HCT116 (cell line): Measurements from ENCODE around the gene SNX9. TPM values are rescaled to one million over a fixed set of nuclear protein-coding genes. Genes with fewer than 3 reads are reported as not detected.

ENCODE experiments used
- ATAC-seq: fragments of 200-7000 bp; cut with Tn5 transposase; 2 replicates; pipeline ENCODE4 v1.9.1; 2020; ENCODE audit warnings: mild to moderate bottlenecking, moderate library complexity
- BruUV-seq: library from RNA; stranded (reverse); fragments of 400-500 nt; replicated peaks from 2 replicates; lab custom pipeline; 2021; lab: Mats Ljungman, UMichigan
- CTCF ChIA-PET: fragments of 300-600 bp; sonication (Branson Sonifier 250); formaldehyde crosslinking; loops from one replicate; lab custom pipeline; 2021; ENCODE audit warnings: antibody characterized with exemption; lab: Charles Lee
- POLR2A ChIA-PET: fragments of 300-600, 350-600 bp; sonication (Branson Sonifier 250); formaldehyde crosslinking; loops from one replicate; lab custom pipeline; 2021; ENCODE audit warnings: antibody characterized with exemption; lab: Charles Lee
- RAD21 ChIA-PET, 2 experiments: fragments of 300-600 bp; sonication (Branson Sonifier 250); formaldehyde crosslinking; loops; one replicate each; lab custom pipeline; 2023; ENCODE audit warnings: low total read pairs in 2 of 2; ENCODE audit not compliant: uncharacterized antibody in 2 of 2, unreplicated experiment in 2 of 2, low non-redundant PET in 1 of 2; lab: Charles Lee
- DNase-seq: peaks from one replicate; pipeline ENCODE4 v3.0.0-alpha.2; 2010; ENCODE audit warnings: low read depth, low spot score
- H2AFZ ChIP-seq: fragments of 200-600 bp; shearing (Covaris generic), sonication (generic); 2 replicates; pipeline ENCODE4 v1.6.1; 2017; ENCODE audit warnings: low read depth, mixed run types, mixed read lengths, antibody characterized with exemption, low read length; ENCODE audit not compliant: poor library complexity, severe bottlenecking
- H3K27ac ChIP-seq: 2 replicates; pipeline ENCODE4 v1.5.1; 2012; ENCODE audit warnings: low read depth, low read length
- H3K27me3 ChIP-seq: fragments of 200-600 bp; sonication (generic); 2 replicates; pipeline ENCODE4 v1.6.1; 2016; ENCODE audit warnings: mixed run types, low read length, mixed read lengths; ENCODE audit not compliant: insufficient read depth
- H3K36me3 ChIP-seq, 2 experiments: fragments of 200-500 bp in 1 of 2; fragments of 200-600 bp in 1 of 2; sonication (Bioruptor generic) in 1 of 2; sonication (generic) in 1 of 2; 2 replicates each; pipeline versions ENCODE4 v1.5.1 to v1.6.1; 2014 to 2016; ENCODE audit warnings: low read length in 2 of 2, inconsistent platforms in 1 of 2, mixed read lengths in 1 of 2, mixed run types in 1 of 2; ENCODE audit not compliant: insufficient read depth in 2 of 2, control insufficient read depth in 1 of 2
- H3K4me1 ChIP-seq, 2 experiments: fragments of 200-600 bp in 1 of 2; sonication (generic) in 1 of 2; 2 replicates each; pipeline versions ENCODE4 v1.5.1 to v1.6.1; 2012 to 2017; ENCODE audit warnings: low read length in 2 of 2, inconsistent platforms in 1 of 2, mild to moderate bottlenecking in 1 of 2, mixed read lengths in 1 of 2, mixed run types in 1 of 2, moderate library complexity in 1 of 2; ENCODE audit not compliant: insufficient read depth in 2 of 2, control insufficient read depth in 1 of 2
- H3K4me2 ChIP-seq: fragments of 200-600 bp; sonication (generic); 2 replicates; pipeline ENCODE4 v1.6.1; 2017; ENCODE audit warnings: mixed run types, low read length, mixed read lengths
- H3K4me3 ChIP-seq, 2 experiments: fragments of 200-600 bp in 1 of 2; sonication (generic) in 1 of 2; replicated peaks in 1 of 2; 2 replicates each; pipeline ENCODE4 v1.5.1; 2011 to 2016; ENCODE audit warnings: low read length in 2 of 2, control low read depth in 1 of 2, low read depth in 1 of 2, mild to moderate bottlenecking in 1 of 2, mixed read lengths in 1 of 2, mixed run types in 1 of 2
- H3K79me2 ChIP-seq: fragments of 200-600 bp; sonication (generic); 2 replicates; pipeline ENCODE4 v1.6.1; 2017; ENCODE audit warnings: mild to moderate bottlenecking, mixed run types, low read length, moderate library complexity, mixed read lengths; ENCODE audit not compliant: insufficient read depth
- H3K9ac ChIP-seq: fragments of 200-600 bp; sonication (generic); 2 replicates; pipeline ENCODE4 v1.6.1; 2016; ENCODE audit warnings: low read length, mixed read lengths
- H3K9me2 ChIP-seq: fragments of 200-600 bp; sonication (generic), shearing (Covaris generic); 2 replicates; pipeline ENCODE4 v1.6.1; 2017; ENCODE audit warnings: mixed run types, mild to moderate bottlenecking, moderate library complexity; ENCODE audit not compliant: insufficient read depth
- H3K9me3 ChIP-seq, 2 experiments: fragments of 200-500 bp in 1 of 2; fragments of 200-600 bp in 1 of 2; sonication (Bioruptor generic) in 1 of 2; sonication (generic) in 1 of 2; 2 replicates each; pipeline ENCODE4 v1.6.1; 2014 to 2017; ENCODE audit warnings: low read length in 2 of 2, mixed read lengths in 2 of 2, inconsistent platforms in 1 of 2, low read depth in 1 of 2, mild to moderate bottlenecking in 1 of 2, mixed run types in 1 of 2, moderate library complexity in 1 of 2; ENCODE audit not compliant: control insufficient read depth in 1 of 2, insufficient read depth in 1 of 2
- H4K20me1 ChIP-seq: fragments of 200-600 bp; sonication (generic), shearing (Covaris generic); 2 replicates; pipeline ENCODE4 v1.6.1; 2017; ENCODE audit warnings: mixed run types, mild to moderate bottlenecking, moderate library complexity; ENCODE audit not compliant: insufficient read depth
- ATF3 ChIP-seq: IDR thresholded peaks from 2 replicates; pipeline ENCODE4 v1.6.1; 2012
- FOSL1 ChIP-seq: IDR thresholded peaks from 2 replicates; pipeline ENCODE4 v1.6.1; 2012; ENCODE audit warnings: low read depth
- SP1 ChIP-seq: IDR thresholded peaks from 2 replicates; pipeline ENCODE4 v1.6.1; 2012; ENCODE audit warnings: low read depth
- ZFX ChIP-seq: fragments of 450-650 bp; IDR thresholded peaks from 2 replicates; pipeline ENCODE4 v1.6.1; 2017
- ZNF274 ChIP-seq: fragments of 200-500 bp; sonication (Bioruptor generic); IDR thresholded peaks from 2 replicates; pipeline ENCODE4 v1.6.1; 2014; ENCODE audit warnings: mild to moderate bottlenecking, low read depth, low read length, inconsistent platforms
- intact Hi-C: fragments of 100-400 bp; cut with micrococcal nuclease; formaldehyde crosslinking; loops from 2 replicates; pipeline ENCODE4 v1.10.0; 2022
- total RNA-seq: library from RNA; stranded (reverse); gene quantifications from one replicate; pipeline ENCODE4 v1.2.1, GENCODE V29; 2021; ENCODE audit not compliant: unreplicated experiment

Gene SNX9
- total RNA-seq, 1 experiment from 2014 or later: 42.5 TPM

DNA sequence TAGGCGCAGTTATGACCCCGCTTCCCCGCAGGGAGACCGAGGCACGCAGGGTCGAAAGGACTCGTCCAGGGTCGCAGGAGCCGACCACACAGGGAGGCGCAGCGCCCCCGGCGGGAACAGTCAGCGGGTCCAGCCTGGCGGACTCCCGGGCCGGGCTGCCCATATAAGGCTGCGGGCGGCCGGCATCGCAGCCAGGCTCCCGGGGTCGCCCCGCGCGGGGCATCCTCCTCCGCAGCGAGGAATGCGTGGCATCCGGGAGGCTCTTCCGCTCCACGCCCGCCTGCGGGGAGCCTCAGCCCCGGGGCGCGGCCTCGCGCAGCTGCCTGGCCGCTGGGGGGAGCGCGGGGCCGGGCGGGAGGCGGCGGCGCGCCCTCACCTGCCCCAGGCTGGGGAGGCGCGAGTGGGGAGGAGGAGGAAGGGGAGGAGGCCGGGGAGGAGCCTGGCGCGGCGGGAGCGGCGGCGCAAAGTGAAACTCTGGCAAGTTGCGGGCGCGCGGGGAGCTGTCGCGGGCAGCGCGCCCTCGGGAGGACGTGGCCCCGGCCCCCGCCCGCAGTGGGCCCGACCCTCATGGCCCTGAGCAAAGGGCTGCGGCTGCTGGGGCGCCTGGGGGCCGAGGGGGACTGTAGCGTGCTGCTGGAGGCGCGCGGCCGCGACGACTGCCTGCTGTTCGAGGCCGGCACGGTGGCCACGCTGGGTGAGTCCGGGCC is 158.5 kb downstream of the SNX9 start, which contains the start of gene SYNJ2 (continued):
- TF ChIP-seq ZNF274: no peak
- TF ChIP-seq ATF3: no peak
- no peak for TF ChIP-seq FOSL1

DNA sequence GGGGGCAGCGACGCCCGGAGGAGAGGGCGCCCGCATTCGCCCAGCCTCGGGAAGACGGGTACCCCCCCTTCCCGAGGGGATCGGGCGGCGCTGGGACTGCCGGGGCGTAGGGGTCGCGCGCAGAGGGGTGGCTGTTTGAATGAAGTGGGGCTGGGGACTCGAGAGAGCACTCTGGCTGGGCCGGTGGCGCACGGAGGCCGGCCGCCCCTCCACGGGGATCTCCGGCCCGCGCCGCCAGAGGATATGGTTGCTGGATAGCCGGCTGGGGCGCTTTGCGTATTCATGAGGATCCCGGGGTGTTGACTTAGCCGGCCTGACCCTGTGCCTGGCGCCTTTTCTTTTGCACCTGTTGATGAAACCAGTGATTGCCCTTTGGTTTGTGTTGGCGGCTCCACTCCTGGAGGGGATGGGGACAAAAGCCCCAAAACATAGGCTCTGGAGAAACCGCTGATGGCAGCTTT is 159.1 kb downstream of the SNX9 start:
- RAD21 ChIA-PET: no interaction called here
- CTCF ChIA-PET: interaction anchor here (1.0 to 1.1 kb wide), 2 partner anchors 44 to 79 kb away, joined by 4 read pairs; no protein-coding TSS in a partner anchor
- peak overlapping the region; percentile 55; the same call in 1 of the 2 replicates for H3K27ac ChIP-seq
- no peaks in the 10 kb centered on the region for H3K27me3 ChIP-seq
- H2AFZ ChIP-seq: no peak overlapping the region
- no TSS peak for BruUV-seq
- peaks cover 15 to 47% of the 10 kb centered on the region in 2 experiments; a peak in 3 of 4 replicates for H3K4me1 ChIP-seq
- H3K9me2 ChIP-seq: no peaks in the 10 kb centered on the region
- no peaks in the 10 kb centered on the region for H3K36me3 ChIP-seq
- POLR2A ChIA-PET: no interaction called here
- H3K9ac ChIP-seq: peak overlapping the region; percentile 89
- ATAC-seq: peak; percentile 32
- no peak for DNase-seq
- H3K79me2 ChIP-seq: peaks cover 51% of the 10 kb centered on the region
- no peaks in the 10 kb centered on the region for H3K9me3 ChIP-seq
- peak overlapping the region; percentile 76 for H3K4me2 ChIP-seq
- intact Hi-C loops: loop anchor here (5.0 kb wide), 1 partner anchor 220 kb away; no protein-coding TSS in a partner anchor
- TF ChIP-seq SP1: no peak
- TF ChIP-seq ZFX: 0 out of 2 replicates have a peak, but pooled peaks have one; percentile 24
- H4K20me1 ChIP-seq: no peaks in the 10 kb centered on the region
- peak overlapping the region; percentile 63 to 76 for H3K4me3 ChIP-seq
